Gastroesophageal sphincter (tissue), 4 donors: ENCODE data around the gene NAV2. TPM values are rescaled to one million over a fixed set of nuclear protein-coding genes. Genes with fewer than 3 reads are reported as not detected.

Source experiments
- ATAC-seq: fragments of 150-250 bp; one replicate; pipeline ENCODE4 v1.9.1; 2016; ENCODE audit warnings: mild to moderate bottlenecking, moderate library complexity
- H3K27ac ChIP-seq, 4 donors: fragments of 200-600 bp; sonication (generic) in 3 of 4; 1 replicate in 3 of 4; 2 replicates in 1 of 4; pipeline ENCODE4 v1.5.1; 2016 to 2019
- H3K27me3 ChIP-seq: fragments of 200-600 bp; sonication (generic); one replicate; pipeline ENCODE4 v1.5.1; 2019
- H3K36me3 ChIP-seq, 2 donors: fragments of 200-600 bp; sonication (generic); one replicate each; pipeline ENCODE4 v1.5.1; 2019; ENCODE audit warnings: control low read depth in 1 of 2
- H3K4me1 ChIP-seq, 3 donors: fragments of 200-600 bp; sonication (generic); 1 replicate in 2 of 3; 2 replicates in 1 of 3; pipeline ENCODE4 v1.5.1; 2016 to 2019; ENCODE audit warnings: control low read depth in 2 of 3
- H3K4me3 ChIP-seq, 2 donors: fragments of 200-600 bp; sonication (generic); one replicate each; pipeline ENCODE4 v1.5.1; 2019; ENCODE audit warnings: mild to moderate bottlenecking in 1 of 2, moderate library complexity in 1 of 2
- H3K9me3 ChIP-seq, 3 donors: fragments of 200-600 bp; sonication (generic); one replicate each; pipeline ENCODE4 v1.5.1; 2017 to 2019; ENCODE audit warnings: control low read depth in 2 of 3
- CTCF ChIP-seq, 4 experiments: fragments of 200-600 bp in 2 of 4; fragments of 450-650 bp in 2 of 4; sonication (generic) in 1 of 4; IDR thresholded peaks; one replicate each; pipeline ENCODE4 v1.5.1; 2017 to 2019; ENCODE audit warnings: antibody characterized with exemption in 4 of 4, mild to moderate bottlenecking in 2 of 4, moderate library complexity in 2 of 4
- EP300 ChIP-seq: sonication (generic); formaldehyde crosslinking; IDR thresholded peaks from one replicate; pipeline ENCODE4 v1.6.1; 2017; ENCODE audit warnings: antibody characterized with exemption, mild to moderate bottlenecking
- POLR2A ChIP-seq, 2 donors: fragments of 450-650 bp; IDR thresholded peaks; one replicate each; pipeline ENCODE4 v1.6.1; 2017; ENCODE audit warnings: antibody characterized with exemption in 2 of 2, mild to moderate bottlenecking in 2 of 2, moderate library complexity in 1 of 2
- POLR2AphosphoS5 ChIP-seq: sonication (generic); formaldehyde crosslinking; IDR thresholded peaks from one replicate; pipeline ENCODE4 v1.6.1; 2017; ENCODE audit warnings: antibody characterized with exemption
- WGBS, 2 donors: methylation state at CpG; one replicate each; pipeline ENCODE4 v1.1.5; 2018; ENCODE audit warnings: low coverage in 1 of 2; 5-methylcytosine and 5-hydroxymethylcytosine counted together
- total RNA-seq, 4 donors: library from RNA; depleted of rRNA; stranded (reverse); fragments of >200 nt; gene quantifications; one replicate each; pipeline ENCODE4 v1.1.0, GENCODE V29; 2016

Gene NAV2
- total RNA-seq, 4 donors from 2014 or later, result 19.5 to 57.1 (median 43.4) TPM

- Histone ChIP-seq H3K4me3 (no peak overlapping the region), H3K4me1 (peaks cover 0 to 5% (median 0%) of the 10 kb centered on the region in 3 donors), H3K36me3 (peaks cover 0 to 77% of the 10 kb centered on the region in 2 donors), H3K27me3 (no peaks in the 10 kb centered on the region), H3K9me3 (no peaks in the 10 kb centered on the region), H3K27ac (no peak overlapping the region)
- ATAC-seq, result no peak
- no peak for TF ChIP-seq EP300
- no peak for TF ChIP-seq CTCF (IDR thresholded peaks at IDR 0.05)
- no peak for TF ChIP-seq POLR2AphosphoS5
- no peak for TF ChIP-seq POLR2A (IDR thresholded peaks at IDR 0.05)
- 100% methylated on average over 1 of the region's 2 CpGs; no CpG with 5 or more reads in 1 of the 2 donors for WGBS, 2 donors
Measured at GRCh38 chr11:20065406-20065805, 352.8 kb downstream of the NAV2 start.

DNA sequence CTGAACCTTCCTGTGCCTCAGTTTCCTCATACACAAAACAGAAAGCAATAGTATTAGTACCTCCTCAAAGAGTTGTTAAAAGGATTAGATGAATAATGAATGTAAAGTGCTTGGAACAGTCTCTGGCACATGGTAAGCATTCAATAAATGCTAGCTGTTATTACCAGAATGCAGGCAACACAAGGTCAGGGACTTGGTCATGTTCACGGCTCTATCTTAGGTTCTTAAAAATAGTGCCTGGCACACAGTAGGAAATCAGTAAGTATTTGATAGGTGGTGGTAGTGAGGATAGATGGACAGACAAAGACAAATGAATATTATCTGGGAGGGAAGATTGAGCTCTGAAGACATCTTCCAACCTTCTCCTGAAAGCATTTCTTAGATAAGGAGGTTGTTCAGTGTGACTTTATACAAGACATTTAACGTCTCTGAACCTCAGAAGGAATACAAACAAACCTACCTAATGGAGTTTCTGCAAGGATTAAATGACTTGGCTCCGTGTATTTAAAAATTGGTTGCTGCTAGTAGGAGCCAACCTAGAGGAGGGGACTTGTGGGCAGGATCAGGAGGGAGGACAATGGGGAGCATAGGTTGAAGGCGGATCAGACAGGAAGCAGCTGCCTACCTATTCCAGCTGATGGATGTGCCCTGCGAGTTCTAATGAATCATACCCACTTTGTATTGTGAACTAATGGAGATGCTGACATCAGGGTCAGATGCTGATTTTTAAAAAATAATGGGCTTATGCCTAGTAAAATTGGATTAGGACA lies 353.6 kb downstream of the NAV2 start:
- no peak for ATAC-seq
- 72 to 95% methylated on average over 3 to 5 of the region's 5 CpGs for WGBS, 2 donors
- Histone ChIP-seq H3K4me3 (no peak overlapping the region), H3K9me3 (no peaks in the 10 kb centered on the region), H3K36me3 (peaks cover 0 to 74% of the 10 kb centered on the region in 2 donors), H3K4me1 (no peaks in the 10 kb centered on the region), H3K27ac (no peak overlapping the region), H3K27me3 (no peaks in the 10 kb centered on the region)
- TF ChIP-seq CTCF (IDR thresholded peaks at IDR 0.05) (no peak), POLR2A (IDR thresholded peaks at IDR 0.05) (no peak), EP300 (no peak), POLR2AphosphoS5 (no peak)

GRCh38 chr11:20066783-20067156 lies 354.1 kb downstream of the NAV2 start:
- ATAC-seq, result no peak
- Histone ChIP-seq H3K9me3 (no peaks in the 10 kb centered on the region), H3K4me1 (no peaks in the 10 kb centered on the region), H3K4me3 (no peak overlapping the region), H3K27me3 (no peaks in the 10 kb centered on the region), H3K36me3 (peaks cover 0 to 70% of the 10 kb centered on the region in 2 donors), H3K27ac (no peak overlapping the region)
- 79 to 83% methylated on average over 2 to 3 of the region's 3 CpGs for WGBS, 2 donors
- TF ChIP-seq EP300 (no peak), CTCF (IDR thresholded peaks at IDR 0.05) (no peak), POLR2A (IDR thresholded peaks at IDR 0.05) (no peak), POLR2AphosphoS5 (no peak)

- Histone ChIP-seq H3K27ac (no peak overlapping the region), H3K4me1 (no peaks in the 10 kb centered on the region), H3K4me3 (no peak overlapping the region), H3K9me3 (no peaks in the 10 kb centered on the region), H3K36me3 (peaks cover 0 to 61% of the 10 kb centered on the region in 2 donors), H3K27me3 (no peaks in the 10 kb centered on the region)
- 96 to 100% methylated on average over 1 to 2 of the region's 2 CpGs for WGBS, 2 donors
- TF ChIP-seq EP300, result no peak
- no peak for TF ChIP-seq CTCF (IDR thresholded peaks at IDR 0.05)
- TF ChIP-seq POLR2AphosphoS5, result no peak
- no peak for TF ChIP-seq POLR2A (IDR thresholded peaks at IDR 0.05)
- ATAC-seq, result no peak
Measured at GRCh38 chr11:20067665-20068064, 355.0 kb downstream of the NAV2 start.

DNA sequence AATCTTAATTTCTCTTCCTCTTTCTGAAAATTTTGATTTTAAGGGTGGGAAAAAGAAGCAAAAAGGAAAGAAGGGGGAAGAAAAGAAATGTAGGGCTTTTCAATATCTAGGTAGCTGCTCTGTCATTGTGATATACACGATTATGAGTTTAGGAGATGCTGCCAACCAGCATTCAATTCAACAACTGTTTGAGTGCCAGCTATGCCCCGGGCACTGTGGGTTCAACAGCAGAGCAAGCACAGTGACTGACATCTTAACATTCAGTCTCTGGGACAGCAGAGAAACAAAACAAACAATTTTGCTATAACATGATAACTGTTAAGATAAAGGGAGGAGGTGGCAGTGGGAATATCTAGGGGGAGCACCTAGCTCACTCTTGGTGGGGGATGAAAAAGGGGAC lies 356.1 kb downstream of the NAV2 start:
- TF ChIP-seq EP300 (no peak), POLR2AphosphoS5 (no peak), POLR2A (IDR thresholded peaks at IDR 0.05) (no peak), CTCF (IDR thresholded peaks at IDR 0.05) (no peak)
- WGBS, 2 donors, result 61% methylated on average over 2 of the region's 2 CpGs; no CpG with 5 or more reads in 1 of the 2 donors
- Histone ChIP-seq H3K36me3 (peaks cover 0 to 51% of the 10 kb centered on the region in 2 donors), H3K27me3 (no peaks in the 10 kb centered on the region), H3K4me1 (no peaks in the 10 kb centered on the region), H3K27ac (no peak overlapping the region), H3K9me3 (no peaks in the 10 kb centered on the region), H3K4me3 (no peak overlapping the region)
- ATAC-seq, result no peak
